ENCODE measurements around the gene ZNF333.

ZNF333 gene

DNA sequence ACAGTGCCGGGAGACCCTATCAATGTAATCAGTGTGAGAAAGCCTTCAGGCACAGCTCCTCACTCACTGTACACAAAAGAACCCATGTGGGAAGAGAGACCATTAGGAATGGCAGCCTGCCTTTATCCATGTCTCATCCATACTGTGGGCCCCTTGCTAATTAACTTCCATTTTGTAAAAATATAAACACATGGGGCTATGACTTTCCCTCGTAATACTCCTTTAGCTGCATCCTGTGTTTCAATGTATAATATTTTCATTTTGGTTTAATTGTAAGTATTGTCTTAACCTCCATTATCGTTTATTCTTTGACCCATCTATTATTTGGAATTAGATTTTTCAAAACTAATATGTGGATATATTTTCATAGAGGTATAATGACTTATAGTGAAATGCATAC is 29.3 kb downstream of the ZNF333 start:
- no peak overlapping the region for H3K27ac ChIP-seq
- no peak for TF ChIP-seq ZFX (IDR thresholded peaks at IDR 0.05)
- TF ChIP-seq, protein P1, sequence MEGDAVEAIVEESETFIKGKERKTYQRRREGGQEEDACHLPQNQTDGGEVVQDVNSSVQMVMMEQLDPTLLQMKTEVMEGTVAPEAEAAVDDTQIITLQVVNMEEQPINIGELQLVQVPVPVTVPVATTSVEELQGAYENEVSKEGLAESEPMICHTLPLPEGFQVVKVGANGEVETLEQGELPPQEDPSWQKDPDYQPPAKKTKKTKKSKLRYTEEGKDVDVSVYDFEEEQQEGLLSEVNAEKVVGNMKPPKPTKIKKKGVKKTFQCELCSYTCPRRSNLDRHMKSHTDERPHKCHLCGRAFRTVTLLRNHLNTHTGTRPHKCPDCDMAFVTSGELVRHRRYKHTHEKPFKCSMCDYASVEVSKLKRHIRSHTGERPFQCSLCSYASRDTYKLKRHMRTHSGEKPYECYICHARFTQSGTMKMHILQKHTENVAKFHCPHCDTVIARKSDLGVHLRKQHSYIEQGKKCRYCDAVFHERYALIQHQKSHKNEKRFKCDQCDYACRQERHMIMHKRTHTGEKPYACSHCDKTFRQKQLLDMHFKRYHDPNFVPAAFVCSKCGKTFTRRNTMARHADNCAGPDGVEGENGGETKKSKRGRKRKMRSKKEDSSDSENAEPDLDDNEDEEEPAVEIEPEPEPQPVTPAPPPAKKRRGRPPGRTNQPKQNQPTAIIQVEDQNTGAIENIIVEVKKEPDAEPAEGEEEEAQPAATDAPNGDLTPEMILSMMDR (conservative IDR thresholded peaks at IDR 0.05) = no peak

DNA sequence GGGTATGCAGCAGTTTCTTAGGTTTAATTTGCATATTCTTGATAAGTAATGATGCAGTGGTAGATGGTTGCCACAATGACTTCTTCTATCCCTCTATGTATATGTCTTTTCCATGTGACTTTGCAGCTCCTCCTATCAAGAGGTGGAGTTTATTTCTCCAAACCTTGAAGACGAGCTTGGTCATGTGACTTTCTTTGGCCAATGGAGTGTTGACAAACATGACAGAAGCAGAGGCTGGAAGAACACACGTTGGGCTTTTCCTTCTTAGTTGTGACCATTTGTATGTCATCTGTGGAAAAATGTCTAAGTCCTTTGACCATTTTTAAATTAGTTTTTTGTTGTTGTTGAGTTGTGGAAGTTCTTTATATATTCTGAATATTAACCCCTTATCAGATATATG is 32.3 kb downstream of the ZNF333 start:
- TF ChIP-seq, protein P1 (conservative IDR thresholded peaks at IDR 0.05) = no peak
- no peak for TF ChIP-seq ZFX (IDR thresholded peaks at IDR 0.05)
- no peak overlapping the region for H3K27ac ChIP-seq

DNA sequence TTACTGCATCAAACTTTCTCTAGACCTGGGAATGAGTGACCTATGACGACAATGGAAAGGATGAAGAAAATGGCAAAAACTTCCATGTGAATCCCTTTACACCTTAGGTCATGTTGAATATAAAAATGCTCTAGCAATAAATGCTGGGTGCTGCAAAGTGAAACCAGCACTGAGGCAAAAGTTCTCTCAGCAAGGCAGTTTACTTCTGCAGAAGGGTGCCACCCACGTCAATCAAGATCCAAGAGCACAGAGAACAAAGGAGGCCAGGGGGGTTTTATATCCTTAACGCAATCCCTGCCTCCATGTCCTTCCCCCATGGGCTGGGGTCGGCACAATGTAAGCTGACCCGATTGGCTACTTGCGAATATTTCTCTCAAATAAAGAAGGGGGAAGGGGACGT is 38.7 kb downstream of the ZNF333 start:
- H3K27ac ChIP-seq = no peak overlapping the region
- TF ChIP-seq, protein P1 (conservative IDR thresholded peaks at IDR 0.05) = no peak
- TF ChIP-seq ZFX (IDR thresholded peaks at IDR 0.05) = no peak

DNA sequence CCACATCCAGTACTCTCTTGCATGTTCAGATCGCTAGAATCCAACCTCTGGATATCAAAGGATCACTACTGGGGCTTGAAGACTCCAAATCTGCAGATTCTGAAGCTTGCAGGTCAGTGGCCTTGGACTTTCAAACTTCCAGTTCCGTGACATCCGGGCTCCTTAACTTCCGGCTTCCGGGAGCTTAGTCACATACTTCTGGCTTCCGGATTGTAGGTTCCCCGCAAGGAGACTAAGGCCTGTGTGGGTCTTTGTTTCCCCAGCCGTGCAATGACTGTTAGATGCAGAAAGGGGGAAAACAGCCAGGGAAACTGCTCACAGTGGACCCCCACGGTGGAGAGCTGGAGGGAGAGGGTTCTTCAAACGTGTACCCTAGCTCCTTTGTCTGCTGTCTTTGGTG is 41.4 kb downstream of the ZNF333 start:
- 0 out of 2 replicates have a peak overlapping the region, but pooled peaks have one; percentile 23 for H3K27ac ChIP-seq
- TF ChIP-seq, protein P1 (conservative IDR thresholded peaks at IDR 0.05) = no peak

GRCh38 chr19:14732510-14732909 is 42.7 kb downstream of the ZNF333 start:
- no peak overlapping the region for H3K27ac ChIP-seq
- TF ChIP-seq ZFX (IDR thresholded peaks at IDR 0.05) = no peak
- TF ChIP-seq, protein P1 (conservative IDR thresholded peaks at IDR 0.05) = no peak

GRCh38 chr19:14733574-14733973 is 43.7 kb downstream of the ZNF333 start:
- TF ChIP-seq, protein P1 (conservative IDR thresholded peaks at IDR 0.05) = no peak
- no peak for TF ChIP-seq ZFX (IDR thresholded peaks at IDR 0.05)
- H3K27ac ChIP-seq = no peak overlapping the region

GRCh38 chr19:14735915-14736314 is 46.1 kb downstream of the ZNF333 start:
- TF ChIP-seq, protein P1 (conservative IDR thresholded peaks at IDR 0.05) = no peak
- no peak for TF ChIP-seq ZFX (IDR thresholded peaks at IDR 0.05)
- no peak overlapping the region for H3K27ac ChIP-seq
